ENCODE results near the gene SH3RF1. TPM values are rescaled to one million over a fixed set of nuclear protein-coding genes. Genes with fewer than 3 reads are reported as not detected.

SH3RF1 gene
- total RNA-seq, 1 experiment from 2014 or later, result 15.3 TPM

GRCh38 chr4:169269916-169270809 lies 593 bp downstream of the SH3RF1 start:
- no peak overlapping the region for H2BK12ac ChIP-seq (ENCODE audit: insufficient read length, low read depth, low read length)
- TF ChIP-seq CTCF (conservative IDR thresholded peaks at IDR 0.05), result peak; percentile 23; the same call in 1 of the 3 replicates
- H3K27me3 Mint-ChIP-seq (ENCODE audit: low read depth), result peaks cover 7% of the 10 kb centered on the region; the same call in 1 of the 2 replicates
- peak overlapping the region; percentile 92 for H3K9ac ChIP-seq (ENCODE audit: extremely low read depth, insufficient read length, low read length)
- no peak overlapping the region for H3K27ac ChIP-seq (ENCODE audit: insufficient read length, low read depth, low read length)
- H3K56ac ChIP-seq (ENCODE audit: insufficient read length, low read depth, low read length), result no peak overlapping the region
- no peaks in the 10 kb centered on the region for H3K79me1 ChIP-seq (ENCODE audit: insufficient read depth, low read depth, low read length, poor library complexity, severe bottlenecking)
- no peak overlapping the region for H2AK5ac ChIP-seq (ENCODE audit: insufficient read length, low read length)
- no peak overlapping the region for H2BK20ac ChIP-seq (ENCODE audit: low read depth, low read length, poor library complexity, severe bottlenecking)
- peak overlapping the region; percentile 97 for H3K14ac ChIP-seq (ENCODE audit: insufficient read depth, low read length)
- H4K8ac ChIP-seq (replicated peaks; ENCODE audit: insufficient read length, low read depth, low read length), result no peak overlapping the region
- peaks cover 0 to 4% (median 4%) of the 10 kb centered on the region in 3 experiments; a peak in 5 of 7 replicates for H3K36me3 Mint-ChIP-seq (ENCODE audit: insufficient read depth in 1 of 3, low read depth in 3 of 3)
- peaks cover 16% of the 10 kb centered on the region for H3K23me2 ChIP-seq (ENCODE audit: insufficient read length, low read depth, low read length, poor library complexity, severe bottlenecking)
- H2BK5ac ChIP-seq (ENCODE audit: insufficient read length, low read length), result no peak overlapping the region
- H3K4me1 ChIP-seq (ENCODE audit: insufficient read depth, low read length), result peaks cover 4% of the 10 kb centered on the region; the same call in 1 of the 2 replicates
- H3K4me3 Mint-ChIP-seq, result peak overlapping the region; percentile 90 to 92
- peaks cover 5% of the 10 kb centered on the region; the same call in 1 of the 2 replicates for H3K79me2 ChIP-seq (ENCODE audit: insufficient read depth, low read length)
- peak overlapping the region; percentile 72 for H3K4me2 ChIP-seq (ENCODE audit: insufficient read depth, insufficient read length, low read length)
- no peak overlapping the region; the same call in 1 of the 2 replicates for H2BK15ac ChIP-seq (ENCODE audit: low read depth, low read length)
- peak overlapping the region in 1 of 3 experiments; percentile 49; a peak in 1 of 7 replicates for H3K27ac Mint-ChIP-seq
- no peak overlapping the region for H3T11ph ChIP-seq (ENCODE audit: low read length)
- DNase-seq, result peak; percentile 53
- H3K18ac ChIP-seq (ENCODE audit: insufficient read length, low read depth, low read length), result peak overlapping the region; percentile 84
- no peak overlapping the region for H4K5ac ChIP-seq (ENCODE audit: insufficient read length, low read depth, low read length)
- no peaks in the 10 kb centered on the region for H4K20me1 ChIP-seq (ENCODE audit: control insufficient read depth, insufficient read depth, insufficient read length)
- peaks cover 31 to 43% of the 10 kb centered on the region in 2 experiments for H3K4me1 Mint-ChIP-seq
- H3K9me3 Mint-ChIP-seq, result no peaks in the 10 kb centered on the region
- WGBS (ENCODE audit: extremely low coverage, insufficient read length, low lambda C conversion rate), result no CpG with 5 or more reads among the region's 62 CpGs
- H3K4ac ChIP-seq (ENCODE audit: low read depth, low read length), result no peak overlapping the region
- no peak overlapping the region for H4K91ac ChIP-seq (ENCODE audit: insufficient read length, low read depth, low read length)
- peak overlapping the region; percentile 70 for H2BK120ac ChIP-seq (ENCODE audit: low read depth, low read length, poor library complexity, severe bottlenecking)
- H3K9me3 ChIP-seq (ENCODE audit: control insufficient read depth, low read depth, low read length), result no peaks in the 10 kb centered on the region
- no peak overlapping the region for H2AFZ ChIP-seq (ENCODE audit: low read length)
- H3K23ac ChIP-seq (ENCODE audit: insufficient read length, low read depth, low read length), result no peak overlapping the region
- no peaks in the 10 kb centered on the region for H3K27me3 ChIP-seq (ENCODE audit: insufficient read depth, low read length)

Measured in H9 (cell line).